ENCODE measurements around the gene CPNE1. TPM values are rescaled to one million over a fixed set of nuclear protein-coding genes. Genes with fewer than 3 reads are reported as not detected.

The CPNE1 gene
- total RNA-seq, 1 donor from 2014 or later: 42.3 TPM

Other genes with a start within 250 kb of the CPNE1 start
- gene GDF5, start 226.7 kb downstream of the CPNE1 start, total RNA-seq: not detected
- 14.6 TPM for gene CEP250, start 209.3 kb downstream of the CPNE1 start, total RNA-seq
- gene C20orf173, start 135.2 kb downstream of the CPNE1 start, total RNA-seq: not detected
- gene ERGIC3, start 122.8 kb downstream of the CPNE1 start, total RNA-seq: 107 TPM
- 4.7 TPM for gene SPAG4, start 49.1 kb downstream of the CPNE1 start, total RNA-seq
- 19.3 TPM for gene RBM12, start within 50 bp of the CPNE1 start, total RNA-seq
- gene NFS1, start 34.5 kb upstream of the CPNE1 start, total RNA-seq: 60.9 TPM
- 103 TPM for gene ROMO1, start 34.5 kb upstream of the CPNE1 start, total RNA-seq
- gene RBM39, start 77.4 kb upstream of the CPNE1 start, total RNA-seq: 102 TPM
- gene PHF20, start 107.1 kb upstream of the CPNE1 start, total RNA-seq: 11.4 TPM